Thyroid gland (tissue), 4 donors: ENCODE measurements around the gene GALR3.

ENCODE experiments used
- POLR2A ChIP-seq, 2 donors: fragments of 450-650 bp; IDR thresholded peaks; one replicate each; pipeline ENCODE4 v1.6.1; 2017; ENCODE audit warnings: antibody characterized with exemption in 2 of 2, mild to moderate bottlenecking in 2 of 2, moderate library complexity in 1 of 2
- TF ChIP-seq, protein P1 (sequence below), 6 experiments: fragments of 200-600 bp in 3 of 6; fragments of 450-650 bp in 3 of 6; sonication (generic) in 3 of 6; IDR thresholded peaks; one replicate each; pipeline ENCODE4 v1.5.1; 2016 to 2019; ENCODE audit warnings: antibody characterized with exemption in 6 of 6, mild to moderate bottlenecking in 2 of 6, inconsistent platforms in 1 of 6, moderate library complexity in 1 of 6

DNA sequence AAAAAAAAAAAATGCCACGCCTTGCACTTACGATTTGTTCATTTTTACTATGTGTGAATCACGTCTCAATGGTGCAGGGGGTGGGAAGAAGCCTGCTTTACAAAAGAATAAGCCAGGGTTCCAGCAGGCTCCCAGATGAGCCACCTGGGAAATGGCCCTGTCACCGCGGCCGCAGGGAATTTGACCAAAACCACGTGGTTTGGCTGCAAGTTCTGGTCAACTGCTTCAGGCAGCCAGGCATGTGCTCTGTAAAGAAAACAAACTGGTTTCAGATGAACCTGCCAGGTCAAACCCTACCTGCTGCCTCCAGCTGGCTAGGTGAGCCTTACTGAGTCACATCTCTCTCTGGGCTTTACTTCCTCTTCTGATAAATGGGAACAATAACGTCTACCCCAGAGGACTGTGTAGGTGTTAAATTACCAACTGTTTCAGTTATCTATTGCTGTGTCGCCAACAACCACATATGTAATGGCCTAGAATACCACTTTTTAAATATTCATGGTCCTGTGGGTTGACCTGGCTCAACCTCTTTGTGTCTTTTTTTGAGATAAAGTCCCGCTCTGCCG, 46.0 kb upstream of the GALR3 start:
- TF ChIP-seq, protein P1, sequence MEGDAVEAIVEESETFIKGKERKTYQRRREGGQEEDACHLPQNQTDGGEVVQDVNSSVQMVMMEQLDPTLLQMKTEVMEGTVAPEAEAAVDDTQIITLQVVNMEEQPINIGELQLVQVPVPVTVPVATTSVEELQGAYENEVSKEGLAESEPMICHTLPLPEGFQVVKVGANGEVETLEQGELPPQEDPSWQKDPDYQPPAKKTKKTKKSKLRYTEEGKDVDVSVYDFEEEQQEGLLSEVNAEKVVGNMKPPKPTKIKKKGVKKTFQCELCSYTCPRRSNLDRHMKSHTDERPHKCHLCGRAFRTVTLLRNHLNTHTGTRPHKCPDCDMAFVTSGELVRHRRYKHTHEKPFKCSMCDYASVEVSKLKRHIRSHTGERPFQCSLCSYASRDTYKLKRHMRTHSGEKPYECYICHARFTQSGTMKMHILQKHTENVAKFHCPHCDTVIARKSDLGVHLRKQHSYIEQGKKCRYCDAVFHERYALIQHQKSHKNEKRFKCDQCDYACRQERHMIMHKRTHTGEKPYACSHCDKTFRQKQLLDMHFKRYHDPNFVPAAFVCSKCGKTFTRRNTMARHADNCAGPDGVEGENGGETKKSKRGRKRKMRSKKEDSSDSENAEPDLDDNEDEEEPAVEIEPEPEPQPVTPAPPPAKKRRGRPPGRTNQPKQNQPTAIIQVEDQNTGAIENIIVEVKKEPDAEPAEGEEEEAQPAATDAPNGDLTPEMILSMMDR (IDR thresholded peaks at IDR 0.05), result peak in 2 of 6 experiments; percentile 1 to 5
- TF ChIP-seq POLR2A (IDR thresholded peaks at IDR 0.05), result peak in 1 of 2 donors; percentile 29
